Heart left ventricle (tissue), 16 donors: Measurements from ENCODE around the gene SMPDL3A. TPM values are rescaled to one million over a fixed set of nuclear protein-coding genes. Genes with fewer than 3 reads are reported as not detected.

Source experiments
- ATAC-seq, 4 donors: fragments of 200-7000 bp; cut with Tn5 transposase; one replicate each; pipeline ENCODE4 v1.9.1; 2020 to 2022; ENCODE audit warnings: moderate library complexity in 4 of 4, mild to moderate bottlenecking in 3 of 4, moderate number of reproducible peaks in 1 of 4
- DNase-seq, 5 donors: peaks; one replicate each; pipeline ENCODE4 v3.0.0-alpha.2; 2020
- H3K27ac ChIP-seq, 12 donors: fragments of 200-600 bp; sonication (generic) in 4 of 12; one replicate each; pipeline versions ENCODE4 v1.5.0 to v1.8.0; 2016 to 2022; ENCODE audit warnings: mild to moderate bottlenecking in 2 of 12
- H3K27me3 ChIP-seq, 9 donors: fragments of 200-600 bp; sonication (generic) in 2 of 9; one replicate each; pipeline versions ENCODE4 v1.5.1 to v1.8.0; 2016 to 2022; ENCODE audit warnings: mild to moderate bottlenecking in 3 of 9
- H3K36me3 ChIP-seq, 9 donors: fragments of 200-600 bp; sonication (generic) in 2 of 9; one replicate each; pipeline versions ENCODE4 v1.5.0 to v1.8.0; 2018 to 2022; ENCODE audit warnings: mild to moderate bottlenecking in 2 of 9
- H3K4me1 ChIP-seq, 12 donors: fragments of 200-600 bp; sonication (generic) in 4 of 12; one replicate each; pipeline versions ENCODE4 v1.5.0 to v1.8.0; 2016 to 2022; ENCODE audit warnings: mild to moderate bottlenecking in 3 of 12
- H3K4me3 ChIP-seq, 12 donors: fragments of 200-600 bp; sonication (generic) in 4 of 12; one replicate each; pipeline versions ENCODE4 v1.5.0 to v1.8.0; 2017 to 2022; ENCODE audit warnings: mild to moderate bottlenecking in 9 of 12, moderate library complexity in 4 of 12
- H3K9me3 ChIP-seq, 12 donors: fragments of 200-600 bp; sonication (generic) in 4 of 12; one replicate each; pipeline versions ENCODE4 v1.5.0 to v1.8.0; 2016 to 2022; ENCODE audit warnings: mild to moderate bottlenecking in 1 of 12
- CTCF ChIP-seq, 12 donors: fragments of 200-600 bp; sonication (generic) in 4 of 12; IDR thresholded peaks; one replicate each; pipeline versions ENCODE4 v1.5.0 to v1.8.0; 2018 to 2022; ENCODE audit warnings: antibody characterized with exemption in 12 of 12, mild to moderate bottlenecking in 5 of 12
- POLR2A ChIP-seq, 2 donors: fragments of 450-650 bp; IDR thresholded peaks; one replicate each; pipeline ENCODE4 v1.6.1; 2017; ENCODE audit warnings: antibody characterized with exemption in 2 of 2, mild to moderate bottlenecking in 2 of 2, moderate library complexity in 2 of 2
- WGBS, 4 donors: extraction: QIAGEN DNeasy Blood & Tissue Kit in 2 of 4; methylation state at CpG; one replicate each; pipeline versions ENCODE4 v1.1.5 to v1.1.7; 2013 to 2018; 5-methylcytosine and 5-hydroxymethylcytosine counted together
- intact Hi-C, 10 donors: fragments of 100-400 bp; cut with DNase I; formaldehyde crosslinking; loops; one replicate each; pipeline versions ENCODE4 v1.11.1 to v1.14.2; 2022
- polyA plus RNA-seq, 2 donors: library from polyadenylated mRNA; stranded (reverse); fragments of 200-250 nt; gene quantifications; one replicate each; pipeline ENCODE4 v1.2.3, GENCODE V29; 2013
- total RNA-seq, 9 donors: library from RNA; depleted of rRNA in 2 of 9; stranded (reverse); fragments of >200 nt in 2 of 9; fragmentation: NEBNext Ultra II Directional in 3 of 9; extraction: Animal tissue kit (Norgen Biotek cat#: 25700) in 3 of 9; gene quantifications; one replicate each; pipeline versions ENCODE4 v1.1.0 to v1.2.4, GENCODE V29; 2016 to 2023
- donor health status: ischemic (EF 13 %, LVEDD 7.1; RV severe dilation, severe dysfunction).
- donor health status: healthy with polysubstance abuse.
- donor health status: DM: no; HTN: yes; CAD: no.
- donor health status: DM: no; HTN: no; CAD: no.
- donor health status: ischemic (EF 25% LVEDD 6.9; RV normal size, moderate dysfunction).
- donor health status: ischemic (EF 25% LVEDD 5.7; RV mildly dilated, moderate dysfunction).
- donor health status: healthy.
- donor health status: DM: yes; HTN: yes; CAD: no.
- donor health status: ischemic (EF 35%, LVEDD 5.7; RV mildly dilated, moderate dysfunction).
- donor health status: nonischemic (EF 11% LVEDD 7.7; RV severe dilation, severe dysfunction).
- donor health status: DM: yes; HTN: yes; CAD: no.
- donor health status: PGD.
- donor health status: ischemic (EF 29% LVEDD 5.4; RV normal size, mild dysfunction).
- donor health status: nonischemic (EF 23%, LVEDD 6.1; RV moderate dilation, normal function).

Gene SMPDL3A
- total and polyA plus RNA-seq, 11 donors = 3.5 to 10.4 (median 4.6) TPM

- no peak for ATAC-seq
- Histone ChIP-seq H3K36me3 (no peaks in the 10 kb centered on the region), H3K4me3 (no peak overlapping the region), H3K4me1 (no peaks in the 10 kb centered on the region), H3K9me3 (no peaks in the 10 kb centered on the region), H3K27me3 (no peaks in the 10 kb centered on the region), H3K27ac (no peak overlapping the region)
- 65 to 78% (median 77%) methylated on average over 2 of the region's 2 CpGs for WGBS, 4 donors
- TF ChIP-seq CTCF (IDR thresholded peaks at IDR 0.05) = no peak
- TF ChIP-seq POLR2A (IDR thresholded peaks at IDR 0.05) = no peak
- intact Hi-C loops = no loop called here
- DNase-seq = no peak
Observed at GRCh38 chr6:122821095-122821494, 32.0 kb downstream of the SMPDL3A start.

- no peaks in the 10 kb centered on the region for H3K36me3 ChIP-seq
- no peaks in the 10 kb centered on the region for H3K9me3 ChIP-seq
- intact Hi-C loops = no loop called here
- DNase-seq (no peak), ATAC-seq (no peak)
- H3K4me1 ChIP-seq = no peaks in the 10 kb centered on the region
- no peak for TF ChIP-seq CTCF (IDR thresholded peaks at IDR 0.05)
- TF ChIP-seq POLR2A (IDR thresholded peaks at IDR 0.05) = no peak
- no peak overlapping the region for H3K4me3 ChIP-seq
- H3K27me3 ChIP-seq = peaks cover 0 to 24% (median 0%) of the 10 kb centered on the region in 9 donors
- H3K27ac ChIP-seq = no peak overlapping the region
- WGBS, 4 donors = 71 to 79% (median 72%) methylated on average over 5 of the region's 5 CpGs
Observed at GRCh38 chr6:122825163-122825562, 36.1 kb downstream of the SMPDL3A start.

GRCh38 chr6:122829456-122829855, 40.4 kb downstream of the SMPDL3A start:
- no peak for ATAC-seq
- no peak for DNase-seq
- Histone ChIP-seq H3K27ac (no peak overlapping the region), H3K27me3 (peaks cover 0 to 45% (median 4%) of the 10 kb centered on the region in 9 donors), H3K9me3 (no peaks in the 10 kb centered on the region), H3K4me1 (no peaks in the 10 kb centered on the region), H3K4me3 (no peak overlapping the region), H3K36me3 (no peaks in the 10 kb centered on the region)
- TF ChIP-seq CTCF (IDR thresholded peaks at IDR 0.05) (no peak), POLR2A (IDR thresholded peaks at IDR 0.05) (no peak)
- 63 to 86% (median 79%) methylated on average over 1 of the region's 1 CpG for WGBS, 4 donors
- intact Hi-C loops = no loop called here

GRCh38 chr6:122831511-122831910, 42.5 kb downstream of the SMPDL3A start:
- ATAC-seq = no peak
- Histone ChIP-seq H3K4me1 (no peaks in the 10 kb centered on the region), H3K27me3 (peaks cover 0 to 47% (median 4%) of the 10 kb centered on the region in 9 donors), H3K27ac (no peak overlapping the region), H3K4me3 (no peak overlapping the region), H3K9me3 (no peaks in the 10 kb centered on the region), H3K36me3 (no peaks in the 10 kb centered on the region)
- TF ChIP-seq CTCF (IDR thresholded peaks at IDR 0.05) = no peak
- no peak for TF ChIP-seq POLR2A (IDR thresholded peaks at IDR 0.05)
- no peak for DNase-seq
- intact Hi-C loops = no loop called here
- WGBS, 4 donors = 55 to 81% (median 74%) methylated on average over 1 of the region's 1 CpG
